Measurements from ENCODE around the gene MORN5. TPM values are rescaled to one million over a fixed set of nuclear protein-coding genes. Genes with fewer than 3 reads are reported as not detected.
A peak's percentile ranks its signal among the peaks of the same experiment; 100 is the strongest.

Gene MORN5
- total RNA-seq, 6 experiments from 2014 or later = not detected

DNA sequence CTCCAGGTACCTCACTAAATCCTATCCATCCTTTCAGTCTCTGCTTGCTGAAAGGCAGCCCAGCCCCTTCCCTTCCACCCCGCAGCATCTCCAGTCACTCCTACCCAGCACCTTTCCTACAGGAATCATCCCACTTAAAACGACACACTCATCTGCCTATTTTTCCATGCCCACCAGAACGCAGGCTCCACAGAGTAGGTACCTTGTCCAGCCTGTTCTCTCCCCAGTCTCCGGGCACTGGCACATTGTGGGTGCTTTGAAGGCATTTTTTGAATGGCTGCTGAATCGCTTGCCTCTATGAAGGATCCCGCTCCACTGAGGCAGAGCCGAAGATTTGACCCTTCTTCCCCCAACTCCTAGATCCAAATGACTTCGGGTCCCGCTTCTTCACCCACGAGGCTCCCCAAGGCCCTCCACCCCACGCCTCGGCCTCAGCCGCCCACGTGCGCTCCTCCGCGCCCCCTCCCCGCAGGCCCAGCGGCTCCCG, 53.4 kb downstream of the MORN5 start:
- Histone ChIP-seq H3K36me3 (no peaks in the 10 kb centered on the region), H3K27ac (no peak overlapping the region), H3K9me3 (no peaks in the 10 kb centered on the region), H3K4me1 (no peaks in the 10 kb centered on the region), H3K27me3 (peaks cover 0 to 18% of the 10 kb centered on the region in 2 donors), H3K4me3 (no peak overlapping the region)
- no peak for DNase-seq
- TF ChIP-seq, protein P1, sequence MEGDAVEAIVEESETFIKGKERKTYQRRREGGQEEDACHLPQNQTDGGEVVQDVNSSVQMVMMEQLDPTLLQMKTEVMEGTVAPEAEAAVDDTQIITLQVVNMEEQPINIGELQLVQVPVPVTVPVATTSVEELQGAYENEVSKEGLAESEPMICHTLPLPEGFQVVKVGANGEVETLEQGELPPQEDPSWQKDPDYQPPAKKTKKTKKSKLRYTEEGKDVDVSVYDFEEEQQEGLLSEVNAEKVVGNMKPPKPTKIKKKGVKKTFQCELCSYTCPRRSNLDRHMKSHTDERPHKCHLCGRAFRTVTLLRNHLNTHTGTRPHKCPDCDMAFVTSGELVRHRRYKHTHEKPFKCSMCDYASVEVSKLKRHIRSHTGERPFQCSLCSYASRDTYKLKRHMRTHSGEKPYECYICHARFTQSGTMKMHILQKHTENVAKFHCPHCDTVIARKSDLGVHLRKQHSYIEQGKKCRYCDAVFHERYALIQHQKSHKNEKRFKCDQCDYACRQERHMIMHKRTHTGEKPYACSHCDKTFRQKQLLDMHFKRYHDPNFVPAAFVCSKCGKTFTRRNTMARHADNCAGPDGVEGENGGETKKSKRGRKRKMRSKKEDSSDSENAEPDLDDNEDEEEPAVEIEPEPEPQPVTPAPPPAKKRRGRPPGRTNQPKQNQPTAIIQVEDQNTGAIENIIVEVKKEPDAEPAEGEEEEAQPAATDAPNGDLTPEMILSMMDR (IDR thresholded peaks at IDR 0.05) = no peak
- no peak for TF ChIP-seq POLR2A (IDR thresholded peaks at IDR 0.05)
- intact Hi-C loops (cut with DNase I) = no loop called here
- no peak for ATAC-seq
- WGBS (ENCODE audit: insufficient coverage, low coverage, low lambda C conversion rate, missing lambda C conversion rate) = 27% methylated on average over 12 of the region's 20 CpGs

DNA sequence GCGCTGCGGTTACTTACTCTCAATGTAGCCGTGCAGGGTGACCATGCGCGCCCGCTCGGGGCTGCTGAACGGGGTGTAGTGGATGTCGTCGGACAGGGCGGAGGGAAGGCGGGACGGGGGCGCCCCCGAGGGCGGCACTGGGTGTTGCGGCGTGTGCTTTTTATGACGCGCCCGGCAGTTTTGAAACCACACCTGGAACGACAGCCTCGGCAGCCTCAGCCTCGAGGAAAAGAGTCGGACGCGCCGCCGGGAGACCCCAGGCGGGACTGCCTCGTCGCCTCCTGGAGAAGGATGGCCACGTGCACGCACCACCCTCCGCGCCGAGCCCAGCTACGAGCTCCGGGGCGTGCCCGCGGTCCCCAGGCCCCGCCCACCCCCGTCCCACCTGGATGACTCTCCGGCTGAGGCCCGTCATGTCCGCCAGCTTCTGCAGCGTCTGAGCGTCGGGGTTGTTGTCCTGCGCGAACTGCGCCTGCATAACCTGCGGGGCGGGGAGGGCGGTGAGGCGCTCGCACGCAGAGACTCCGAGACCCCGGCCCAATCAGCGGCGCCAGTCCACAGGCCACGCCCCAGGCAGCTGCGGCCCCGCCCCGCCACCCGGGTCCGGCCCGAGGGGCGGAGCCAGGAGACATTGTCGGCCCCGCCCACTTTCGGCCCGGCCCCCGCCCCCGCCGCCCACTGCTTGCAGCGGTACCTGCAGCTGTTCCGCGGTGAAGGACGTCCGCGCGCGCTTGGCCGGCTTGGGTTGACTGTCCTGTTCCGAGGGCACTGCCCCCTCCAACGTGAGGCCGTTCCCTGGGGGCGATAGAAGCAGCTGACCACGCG, 54.1 kb downstream of the MORN5 start:
- DNase-seq (no peak), ATAC-seq (peak; percentile 51 to 68 (median 64))
- Histone ChIP-seq H3K9me3 (no peaks in the 10 kb centered on the region), H3K4me1 (no peaks in the 10 kb centered on the region), H3K36me3 (no peaks in the 10 kb centered on the region), H3K4me3 (peak overlapping the region in 2 of 3 donors; percentile 16 to 39), H3K27ac (no peak overlapping the region), H3K27me3 (peaks cover 0 to 18% of the 10 kb centered on the region in 2 donors)
- no peak for TF ChIP-seq POLR2A (IDR thresholded peaks at IDR 0.05)
- intact Hi-C loops (cut with DNase I) = no loop called here
- 0% methylated on average over 2 of the region's 93 CpGs for WGBS (ENCODE audit: insufficient coverage, low coverage, low lambda C conversion rate, missing lambda C conversion rate)

DNA sequence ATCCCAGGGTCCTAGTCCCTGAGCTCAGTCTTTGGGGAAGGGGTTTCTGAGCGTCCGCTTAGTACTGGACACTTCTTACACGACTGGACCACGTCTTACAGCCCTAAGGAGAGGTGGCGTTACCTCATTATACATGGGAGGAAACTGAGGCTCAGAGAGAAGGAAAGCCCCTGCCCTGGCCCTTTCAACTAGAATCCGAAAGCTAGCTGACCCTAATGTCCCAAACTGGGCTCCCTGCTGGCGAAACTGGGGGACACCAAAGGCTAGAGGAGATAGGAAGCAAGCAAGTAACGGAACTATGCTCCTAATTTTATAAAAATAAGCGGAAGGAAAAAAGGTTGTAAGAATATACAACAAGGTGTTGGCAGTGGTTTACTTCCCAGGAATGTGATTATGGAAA, 54.8 kb downstream of the MORN5 start:
- WGBS (ENCODE audit: insufficient coverage, low coverage, low lambda C conversion rate, missing lambda C conversion rate) = 40% methylated on average over 9 of the region's 9 CpGs
- ATAC-seq = no peak
- Histone ChIP-seq H3K4me3 (no peak overlapping the region), H3K27ac (no peak overlapping the region), H3K27me3 (peaks cover 4 to 21% of the 10 kb centered on the region in 2 donors), H3K9me3 (no peaks in the 10 kb centered on the region), H3K36me3 (no peaks in the 10 kb centered on the region), H3K4me1 (peaks cover 0 to 4% (median 0%) of the 10 kb centered on the region in 4 donors)
- intact Hi-C loops (cut with DNase I) = no loop called here
- DNase-seq = no peak
- TF ChIP-seq, protein P1 (IDR thresholded peaks at IDR 0.05) = no peak
- no peak for TF ChIP-seq POLR2A (IDR thresholded peaks at IDR 0.05)

DNA sequence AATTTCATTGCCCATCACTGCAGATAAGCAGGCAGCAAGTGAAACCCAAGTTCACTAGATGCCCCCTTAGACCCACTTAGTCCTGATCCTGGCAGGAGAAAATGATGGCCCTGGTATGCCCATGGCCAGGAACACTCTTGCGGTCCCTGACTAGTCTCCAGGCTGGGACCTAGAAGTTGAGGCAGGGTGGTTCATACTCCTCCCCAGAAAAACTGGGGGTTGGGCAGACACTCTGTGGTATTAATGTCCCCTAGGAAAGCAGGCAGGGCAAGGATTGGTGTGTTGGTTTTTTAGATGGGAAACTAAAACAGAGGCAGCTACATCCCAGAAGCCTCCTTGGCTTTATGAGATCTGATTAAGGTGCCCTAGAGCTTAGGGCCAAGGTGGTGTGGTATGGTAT, 56.0 kb downstream of the MORN5 start:
- intact Hi-C loops (cut with DNase I) = no loop called here
- DNase-seq (no peak), ATAC-seq (no peak)
- Histone ChIP-seq H3K4me3 (no peak overlapping the region), H3K4me1 (peaks cover 0 to 12% (median 0%) of the 10 kb centered on the region in 4 donors), H3K27ac (no peak overlapping the region), H3K9me3 (no peaks in the 10 kb centered on the region), H3K36me3 (no peaks in the 10 kb centered on the region), H3K27me3 (peaks cover 8 to 32% of the 10 kb centered on the region in 2 donors)
- no peak for TF ChIP-seq POLR2A (IDR thresholded peaks at IDR 0.05)
- TF ChIP-seq, protein P1 (IDR thresholded peaks at IDR 0.05) = no peak
- WGBS (ENCODE audit: insufficient coverage, low coverage, low lambda C conversion rate, missing lambda C conversion rate) = no CpG with 5 or more reads among the region's 1 CpG

DNA sequence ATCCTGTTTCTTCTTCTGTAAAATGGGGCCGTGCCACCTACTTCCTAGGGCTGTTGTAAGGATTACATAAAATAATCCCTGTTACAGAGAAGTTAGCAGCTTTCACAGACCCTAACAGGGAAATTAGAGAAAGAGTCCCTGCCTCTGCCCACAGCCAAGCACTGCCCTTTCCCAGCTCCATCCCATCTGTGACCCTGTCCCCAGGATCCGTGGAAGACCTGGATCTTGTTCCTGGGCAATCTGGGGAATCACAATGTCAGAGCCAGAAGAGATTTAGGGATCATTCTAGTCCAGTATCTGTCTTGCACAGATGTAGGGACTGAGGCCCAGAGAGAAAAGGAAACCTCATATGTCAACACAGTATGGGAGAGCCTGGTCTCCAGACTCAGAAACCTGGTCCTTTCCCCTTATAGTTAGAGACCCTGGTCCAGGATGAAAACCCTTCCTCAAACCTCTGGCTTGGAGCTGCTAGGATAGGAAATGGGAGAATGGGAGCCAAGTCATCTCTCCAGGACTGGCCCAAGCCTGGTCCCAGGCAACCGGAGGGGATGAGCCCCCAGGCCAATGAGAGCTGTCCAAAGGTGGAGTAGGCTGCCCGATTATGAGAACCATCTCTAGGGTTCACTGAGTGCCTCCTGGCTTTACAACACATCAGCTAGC, 56.6 kb downstream of the MORN5 start:
- intact Hi-C loops (cut with DNase I) = no loop called here
- TF ChIP-seq POLR2A (IDR thresholded peaks at IDR 0.05) = no peak
- TF ChIP-seq, protein P1 (IDR thresholded peaks at IDR 0.05) = no peak
- H3K27ac ChIP-seq = no peak overlapping the region
- H3K4me3 ChIP-seq = no peak overlapping the region
- H3K27me3 ChIP-seq = peaks cover 13 to 38% of the 10 kb centered on the region in 2 donors
- H3K4me1 ChIP-seq = peaks cover 0 to 12% (median 0%) of the 10 kb centered on the region in 4 donors
- H3K9me3 ChIP-seq = no peaks in the 10 kb centered on the region
- no peak for DNase-seq
- ATAC-seq = no peak
- no peaks in the 10 kb centered on the region for H3K36me3 ChIP-seq
- WGBS (ENCODE audit: insufficient coverage, low coverage, low lambda C conversion rate, missing lambda C conversion rate) = 58% methylated on average over 2 of the region's 4 CpGs
